Measurements from ENCODE around the gene C1orf174. TPM values are rescaled to one million over a fixed set of nuclear protein-coding genes. Genes with fewer than 3 reads are reported as not detected.

C1orf174 gene
- total RNA-seq, 1 experiment from 2014 or later = 41.2 TPM

- H3K27me3 ChIP-seq (ENCODE audit: control insufficient read depth, insufficient read depth, low read length) = no peaks in the 10 kb centered on the region
- BruUV-seq (replicated peaks) = no TSS peak
- H3K27ac ChIP-seq (ENCODE audit: low read length) = no peak overlapping the region
- H3K4me3 ChIP-seq (ENCODE audit: low read depth in 2 of 2, low read length in 2 of 2) = no peak overlapping the region
- H3K4me1 ChIP-seq (ENCODE audit: control insufficient read depth, insufficient read depth, low read length) = peaks cover 1% of the 10 kb centered on the region
- ATAC-seq = no peak
- DNase-seq (ENCODE audit: low read depth, low spot score) = no peak
- no peak for TF ChIP-seq POLR2AphosphoS5 (IDR thresholded peaks at IDR 0.05; ENCODE audit: low read depth, low read length)
- no peak for TF ChIP-seq REST (IDR thresholded peaks at IDR 0.05; ENCODE audit: insufficient read depth in 1 of 2, low read depth in 2 of 2, low read length in 1 of 2)
- TF ChIP-seq SIN3A (IDR thresholded peaks at IDR 0.05; ENCODE audit: borderline replicate concordance, insufficient read depth, low read depth, low read length) = no peak
- TF ChIP-seq TCF7L2 (IDR thresholded peaks at IDR 0.05; ENCODE audit: low read depth, low read length) = no peak
- TF ChIP-seq CTCF (IDR thresholded peaks at IDR 0.05) = no peak
- H3K9me3 ChIP-seq (ENCODE audit: control insufficient read depth, insufficient read depth, low read depth, low read length) = no peaks in the 10 kb centered on the region
- no peaks in the 10 kb centered on the region for H3K36me3 ChIP-seq (ENCODE audit: control insufficient read depth, insufficient read depth, low read length)
- ChIA-PET POLR2A (no interaction called here), CTCF (no interaction called here)
- in situ Hi-C loops (cut with HindIII; ENCODE audit: low pct_unique_long_range_greater_than_20kb, low sequenced_read_pairs) (no loop called here), intact Hi-C loops (cut with micrococcal nuclease; ENCODE audit: unreplicated experiment) (no loop called here)
Observed at GRCh38 chr1:3863231-3863935, 36.7 kb downstream of the C1orf174 start.

GRCh38 chr1:3858231-3858981 lies 41.7 kb downstream of the C1orf174 start:
- ChIA-PET CTCF (interaction anchor here (0.6 kb wide), 1 partner anchor 10 kb away, joined by 10 read pairs; no protein-coding TSS in a partner anchor), POLR2A (no interaction called here)
- ATAC-seq = peak; percentile 30; the same call in 1 of the 2 replicates
- Histone ChIP-seq H3K4me3 (ENCODE audit: low read depth in 2 of 2, low read length in 2 of 2) (peak overlapping the region; percentile 65 to 78), H3K36me3 (ENCODE audit: control insufficient read depth, insufficient read depth, low read length) (peaks cover 2% of the 10 kb centered on the region; the same call in 1 of the 2 replicates), H3K4me1 (ENCODE audit: control insufficient read depth, insufficient read depth, low read length) (peaks cover 12% of the 10 kb centered on the region), H3K27me3 (ENCODE audit: control insufficient read depth, insufficient read depth, low read length) (no peaks in the 10 kb centered on the region), H3K27ac (ENCODE audit: low read length) (no peak overlapping the region; the same call in 1 of the 2 replicates), H3K9me3 (ENCODE audit: control insufficient read depth, insufficient read depth, low read depth, low read length) (no peaks in the 10 kb centered on the region)
- in situ Hi-C loops (cut with HindIII; ENCODE audit: low pct_unique_long_range_greater_than_20kb, low sequenced_read_pairs) (no loop called here), intact Hi-C loops (cut with micrococcal nuclease; ENCODE audit: unreplicated experiment) (no loop called here)
- no TSS peak for BruUV-seq (replicated peaks)
- DNase-seq (ENCODE audit: low read depth, low spot score) = no peak
- no peak for TF ChIP-seq SIN3A (IDR thresholded peaks at IDR 0.05; ENCODE audit: borderline replicate concordance, insufficient read depth, low read depth, low read length)
- TF ChIP-seq REST (IDR thresholded peaks at IDR 0.05; ENCODE audit: insufficient read depth in 1 of 2, low read depth in 2 of 2, low read length in 1 of 2) = no peak
- TF ChIP-seq TCF7L2 (IDR thresholded peaks at IDR 0.05; ENCODE audit: low read depth, low read length) = no peak
- TF ChIP-seq POLR2AphosphoS5 (IDR thresholded peaks at IDR 0.05; ENCODE audit: low read depth, low read length) = no peak
- TF ChIP-seq CTCF (IDR thresholded peaks at IDR 0.05) = no peak; the same call in 1 of the 2 replicates

Data from Panc1 (cell line).